K562 (cell line): Measurements from ENCODE around the gene AURKB.

Experiments used
- ARID2 ChIP-seq: fragments of 450-650 bp; IDR thresholded peaks from 2 replicates; pipeline ENCODE4 v1.6.1; 2017; ENCODE audit warnings: antibody characterized with exemption, mild to moderate bottlenecking
- RAD21 ChIP-seq, 2 experiments: fragments of 250-450 bp in 1 of 2; fragments of 450-650 bp in 1 of 2; sonication (Bioruptor Pico) in 1 of 2; formaldehyde crosslinking in 1 of 2; IDR thresholded peaks in 1 of 2; conservative IDR thresholded peaks in 1 of 2; 2 replicates each; pipeline versions ENCODE4 v1.4.0 to v1.8.0; 2020 to 2022; ENCODE audit warnings: mild to moderate bottlenecking in 2 of 2, moderate library complexity in 1 of 2
- RFX5 ChIP-seq: IDR thresholded peaks from 2 replicates; pipeline ENCODE4 v1.6.1; 2011; ENCODE audit warnings: low read depth, mild to moderate bottlenecking, improper control_type of control experiment, low read length
- ZC3H11A ChIP-seq: IDR thresholded peaks from 2 replicates; pipeline ENCODE4 v1.6.1; 2012; ENCODE audit warnings: low read depth, low read length, improper control_type of control experiment

- TF ChIP-seq ARID2, result no peak
- TF ChIP-seq RFX5, result no peak; the same call in 1 of the 2 replicates
- no peak for TF ChIP-seq ZC3H11A
- TF ChIP-seq RAD21 (CRISPR knock-in tag; conservative IDR thresholded peaks at IDR 0.05 in 1 of 2, IDR thresholded peaks at IDR 0.05 in 1 of 2), result no peak; a peak in 1 of 4 replicates
Observed at GRCh38 chr17:8187517-8188262, 22.7 kb downstream of the AURKB start.
